Limb (tissue), 2 donors: ENCODE measurements around the gene PRKAG2.
"Not testable (repeated sequence)": the region's sequence is repeated elsewhere in the genome, so short reads cannot be mapped to it uniquely, and the experiment has no call there.

Experiments
- DNase-seq, 2 donors: peaks; one replicate each; pipeline ENCODE4 v3.0.0-alpha.2; 2016; ENCODE audit errors: extremely low spot score in 2 of 2

The PRKAG2 gene

DNA sequence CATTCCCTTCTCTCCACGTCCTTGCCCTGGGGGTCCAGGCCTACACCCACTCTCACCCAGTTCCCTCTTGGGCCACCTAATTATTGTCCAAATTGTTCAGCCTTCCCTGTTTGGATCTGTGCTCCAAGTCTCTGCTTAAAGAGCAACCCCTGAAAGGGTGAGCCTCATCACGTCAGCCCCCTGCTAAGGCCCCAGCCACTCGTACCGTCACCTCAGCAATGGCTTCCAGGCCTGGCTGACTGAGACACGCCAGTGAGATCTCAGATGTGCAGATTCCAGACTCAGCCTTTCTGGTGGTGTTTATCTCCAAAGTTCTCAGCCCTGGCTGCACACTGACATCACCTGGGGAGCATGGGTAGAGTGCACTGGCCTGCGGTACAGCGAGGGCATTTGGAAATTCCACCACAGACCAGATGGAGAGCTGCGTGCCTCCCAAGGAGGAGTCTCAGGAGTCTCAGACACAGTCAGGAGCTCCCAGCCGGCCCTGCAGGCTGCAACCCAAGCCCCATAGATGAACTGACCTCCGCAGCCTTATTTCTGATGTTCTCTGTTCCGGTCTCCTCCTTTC is 87.5 kb downstream of the PRKAG2 start:
- DNase-seq, result no peak

DNA sequence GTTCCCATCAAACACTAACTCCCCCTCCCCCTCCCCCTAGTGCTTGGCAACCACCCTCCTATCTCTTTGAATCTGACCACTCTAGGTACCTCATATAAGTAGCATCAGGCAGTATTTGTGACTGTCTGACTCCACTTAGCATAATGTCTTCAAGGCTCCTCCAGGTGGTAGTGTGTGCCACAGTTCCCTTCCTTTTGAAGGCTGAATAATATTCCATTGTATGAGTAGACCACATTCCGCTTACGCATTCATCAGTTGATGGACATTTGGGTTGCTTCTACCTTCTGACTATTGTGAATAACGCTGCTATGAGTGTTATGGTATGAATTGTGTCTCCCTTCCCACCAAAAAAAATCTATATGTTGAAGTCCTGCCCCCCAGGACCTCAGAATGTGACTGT is 89.6 kb downstream of the PRKAG2 start:
- DNase-seq, result no peak

DNA sequence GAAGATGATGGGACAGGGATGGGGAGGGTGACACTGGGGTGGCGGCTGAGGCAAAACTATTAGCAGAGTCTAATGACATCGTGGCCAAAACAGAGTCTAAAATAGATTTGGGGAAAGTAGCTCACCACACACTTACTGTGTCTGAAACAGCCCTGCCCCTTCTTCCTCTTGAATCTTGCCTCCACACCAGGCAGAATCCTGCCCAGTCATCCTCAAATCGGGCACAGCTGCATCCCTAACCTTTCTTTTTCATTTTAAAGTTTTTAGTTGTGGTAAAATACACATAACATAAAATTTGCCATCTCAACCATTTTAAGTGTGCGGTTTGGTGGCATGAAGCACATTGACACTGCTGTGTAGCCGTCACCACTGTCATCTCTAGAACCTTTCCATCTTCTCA is 90.0 kb downstream of the PRKAG2 start:
- DNase-seq, result no peak

DNA sequence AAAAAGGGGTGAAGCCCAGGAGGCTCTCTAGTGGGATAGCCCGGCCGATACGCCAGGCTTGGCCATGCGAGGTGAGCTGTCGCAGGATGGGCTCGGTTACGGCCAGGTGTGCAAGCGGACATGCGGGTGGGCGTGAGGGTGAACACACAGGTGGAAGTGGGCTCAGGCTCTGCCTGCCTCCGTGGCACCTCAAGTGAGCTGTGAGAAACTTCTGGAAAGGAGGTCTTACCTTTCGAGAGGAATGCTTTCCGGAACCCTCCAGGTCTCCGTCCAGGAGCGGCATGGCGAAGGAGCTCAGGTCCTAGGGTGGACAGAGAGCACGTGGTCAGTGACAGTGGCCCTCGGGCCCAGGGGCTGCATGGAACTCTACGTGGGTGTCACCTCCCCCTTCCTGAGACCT is 90.7 kb downstream of the PRKAG2 start:
- DNase-seq, result no peak

DNA sequence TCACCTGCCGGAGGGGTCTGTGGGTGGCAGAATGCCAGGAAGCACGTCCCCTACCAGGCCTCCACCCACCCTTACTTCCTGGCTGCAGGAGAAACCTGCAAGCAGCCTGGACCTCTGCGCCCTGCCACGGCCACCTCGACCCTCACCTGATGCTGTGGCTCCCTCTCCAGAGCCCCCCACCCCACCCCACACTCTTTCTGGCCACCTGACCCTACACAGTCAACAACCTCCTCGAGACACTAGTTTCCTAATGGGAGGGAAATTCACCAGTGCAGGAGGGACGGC is 91.3 kb downstream of the PRKAG2 start:
- no peak for DNase-seq

DNA sequence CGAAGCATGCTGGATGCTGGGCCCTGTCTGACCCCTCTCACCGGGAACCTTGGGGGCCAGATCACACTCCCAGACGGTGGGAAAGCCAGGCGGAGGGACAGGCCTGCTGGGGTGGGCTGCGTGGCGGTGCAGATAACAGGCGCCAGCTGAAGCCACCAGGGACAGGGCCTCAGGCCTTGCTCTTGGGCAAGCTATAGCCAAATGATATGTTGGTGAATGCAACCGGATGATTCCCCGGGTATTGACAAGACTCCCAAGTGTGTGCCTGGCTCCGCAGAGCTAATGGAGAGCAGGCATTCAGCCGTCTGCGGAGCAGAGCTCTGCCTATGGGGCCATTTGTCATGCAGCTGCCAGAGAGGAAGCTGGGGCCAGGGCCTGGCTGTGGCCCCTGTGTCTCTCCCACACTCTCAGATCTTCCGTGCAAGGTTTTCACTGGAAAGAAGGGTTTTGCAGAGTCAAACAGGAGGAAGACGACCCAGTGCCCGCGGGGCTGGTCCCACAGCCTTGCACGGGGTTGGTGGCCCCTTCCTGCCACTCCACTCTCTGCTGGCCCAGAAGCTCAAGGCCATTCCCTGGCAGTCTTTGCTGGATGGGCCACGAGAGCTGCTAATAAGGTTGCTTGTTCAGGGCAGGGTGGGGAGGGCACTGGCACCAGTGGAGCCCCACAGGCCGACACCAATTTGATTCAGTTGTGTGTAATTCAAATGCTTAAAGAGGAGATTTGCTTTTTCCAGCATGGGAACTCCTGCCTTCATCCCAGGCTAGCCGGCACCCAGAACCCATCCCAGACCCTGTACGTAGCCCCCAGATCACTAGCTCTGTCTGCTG is 91.8 kb downstream of the PRKAG2 start:
- DNase-seq, result no peak

DNA sequence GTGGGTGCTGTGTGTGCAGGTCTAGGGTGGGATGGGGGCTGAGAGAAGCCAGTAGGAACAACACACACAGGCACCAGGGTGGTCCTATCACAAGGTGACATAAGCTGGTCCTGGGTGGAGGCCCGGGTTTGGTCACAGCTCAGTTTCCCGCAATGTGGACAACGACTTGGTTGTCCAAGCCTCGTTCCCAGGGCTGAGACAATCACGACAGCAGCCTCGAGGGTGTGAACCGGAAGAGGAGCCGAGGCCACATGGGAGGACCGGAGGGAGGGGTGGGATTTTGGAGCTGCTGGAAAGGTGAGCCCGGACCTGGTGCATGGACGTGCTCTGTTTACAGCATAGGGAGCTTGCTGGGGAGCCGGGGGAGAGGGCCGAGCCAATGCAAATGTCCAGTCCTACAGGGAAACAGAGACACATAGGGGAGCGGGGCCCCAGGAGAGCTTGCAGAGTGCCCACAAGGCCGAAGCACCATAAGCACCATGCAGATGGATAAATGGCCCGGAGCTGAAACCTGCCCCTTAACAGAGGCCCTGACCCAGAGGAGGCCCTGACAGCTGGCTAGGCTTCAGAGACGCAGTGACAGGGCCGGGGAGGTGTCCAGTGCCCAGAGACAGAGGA is 92.8 kb downstream of the PRKAG2 start:
- no peak for DNase-seq

DNA sequence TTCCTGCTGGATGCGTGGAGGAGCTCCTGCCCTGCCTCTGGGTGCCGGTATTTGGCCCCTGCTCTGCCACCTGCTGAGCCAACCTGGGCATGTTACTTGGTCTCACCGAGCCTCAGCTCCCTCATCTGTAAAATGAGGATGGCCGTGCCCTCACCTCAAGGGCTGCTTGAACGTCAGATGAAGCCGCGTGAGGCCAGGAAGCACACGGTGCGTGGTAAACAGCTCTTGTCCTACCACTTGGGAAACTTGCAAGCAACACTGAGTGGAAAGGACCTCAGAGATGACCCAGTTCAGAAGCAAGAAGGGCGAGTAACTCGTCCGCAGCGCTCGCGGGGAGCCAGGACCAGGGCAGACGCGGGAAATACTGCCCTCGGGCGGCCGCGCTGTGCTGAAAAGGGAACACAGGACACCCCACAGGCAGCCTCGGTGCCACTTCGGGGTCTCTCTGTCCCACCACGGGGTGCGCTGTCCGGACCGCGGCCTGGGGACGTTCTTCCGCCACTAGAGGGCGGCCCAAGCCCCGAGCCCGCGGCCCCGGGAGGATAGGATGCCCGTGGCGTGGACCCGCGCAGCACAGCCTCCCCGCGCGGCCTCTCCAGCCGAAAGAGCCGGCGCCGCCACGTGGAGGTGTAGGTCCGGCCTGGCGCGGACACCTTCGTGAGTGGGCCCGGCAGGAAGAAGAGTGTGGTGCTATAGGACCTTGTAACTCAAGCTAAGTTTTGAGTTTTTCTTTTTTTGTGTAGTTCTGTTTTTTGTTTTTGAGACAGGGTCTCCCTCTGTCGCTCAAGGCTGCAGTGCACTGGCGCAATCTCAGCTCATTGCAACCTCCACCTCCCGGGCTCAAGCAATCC is 94.1 kb downstream of the PRKAG2 start:
- DNase-seq, result peak; percentile 46 to 81

DNA sequence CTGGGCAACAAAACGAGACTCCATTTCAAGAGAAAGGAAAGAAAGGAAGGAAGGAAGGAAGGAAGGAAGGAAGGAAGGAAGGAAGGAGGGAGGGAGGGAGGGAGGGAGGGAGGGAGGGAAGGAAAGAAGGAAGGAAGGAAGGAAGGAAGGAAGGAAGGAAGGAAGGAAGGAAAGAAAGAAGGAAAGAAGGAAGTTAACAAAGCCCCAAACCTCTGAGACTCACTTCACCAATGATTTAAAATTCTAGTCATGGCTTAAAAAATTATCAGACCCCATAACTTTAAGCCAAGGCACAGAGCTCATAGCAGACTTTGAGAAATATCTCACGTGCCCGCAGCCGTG is 94.7 kb downstream of the PRKAG2 start:
- DNase-seq, result not testable (repeated sequence)

DNA sequence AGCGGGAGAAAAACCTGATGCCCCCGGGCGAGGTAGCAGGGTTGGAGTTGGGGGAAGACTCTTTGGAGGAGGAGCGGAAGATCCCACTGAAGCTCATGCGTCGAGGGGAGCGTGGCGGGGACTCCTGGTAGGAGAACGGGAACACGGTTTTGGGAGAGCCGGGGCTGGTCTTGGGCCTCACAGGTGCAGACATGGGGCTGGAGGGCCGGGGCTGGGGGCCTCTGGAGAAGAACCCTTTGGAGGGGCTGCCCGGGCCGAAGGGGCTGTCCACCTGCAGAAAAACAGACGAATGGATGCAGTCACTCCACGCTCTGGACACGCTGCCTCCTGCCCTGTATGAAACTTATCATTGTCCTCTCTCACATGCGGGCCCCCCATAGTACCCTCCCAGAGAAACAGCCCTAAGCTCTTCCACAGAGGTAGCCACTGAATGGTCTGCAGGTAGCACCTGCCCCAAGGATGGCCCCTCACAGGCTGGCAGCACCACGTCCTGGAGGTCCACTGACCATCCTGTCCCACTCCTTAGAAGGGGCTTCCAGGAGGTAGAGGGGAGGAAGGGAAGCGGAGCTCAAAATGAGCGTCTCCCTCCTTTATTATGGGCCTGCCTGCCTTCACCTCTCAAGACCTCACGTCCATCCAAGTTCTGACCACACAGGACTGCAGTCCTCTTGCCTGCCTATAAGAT is 95.6 kb downstream of the PRKAG2 start:
- DNase-seq, result no peak

DNA sequence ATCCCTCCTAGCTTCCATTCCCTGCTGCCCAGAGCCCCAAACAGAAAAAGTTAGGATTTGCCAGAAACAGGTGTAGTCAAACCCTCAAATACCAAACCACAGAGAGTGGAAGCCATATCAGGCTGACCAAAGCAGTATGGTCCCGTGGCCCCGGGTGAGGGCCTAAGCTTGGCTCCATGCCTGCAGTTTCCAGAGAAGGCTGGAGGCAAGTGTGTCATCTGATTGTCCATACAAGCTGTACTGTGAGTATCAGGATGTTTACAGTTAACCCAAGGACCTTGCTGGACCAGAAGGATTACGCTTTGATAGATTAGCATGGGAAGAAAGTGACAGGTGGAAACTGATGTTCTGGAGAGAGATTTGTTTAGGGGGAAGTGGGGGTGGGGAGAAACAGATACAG is 96.3 kb downstream of the PRKAG2 start:
- no peak for DNase-seq

DNA sequence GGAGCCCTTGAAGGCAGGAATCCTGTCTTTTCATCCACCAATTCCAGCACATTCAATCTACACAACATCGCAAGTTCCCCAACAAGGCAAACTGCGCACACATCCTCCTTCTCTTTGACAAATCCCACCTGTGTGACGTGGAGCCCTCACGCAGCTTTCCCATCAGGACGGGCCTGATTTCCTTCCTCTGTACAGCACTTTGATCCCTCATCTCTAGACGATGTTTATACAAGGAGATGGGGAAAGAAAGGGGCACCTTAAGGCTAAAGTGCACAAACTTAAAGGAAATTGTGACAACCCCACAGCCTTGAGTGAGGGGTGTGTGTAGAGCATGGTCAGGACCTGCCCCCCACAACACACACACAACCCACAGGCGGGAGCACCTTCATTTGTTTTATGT is 97.2 kb downstream of the PRKAG2 start:
- no peak for DNase-seq

DNA sequence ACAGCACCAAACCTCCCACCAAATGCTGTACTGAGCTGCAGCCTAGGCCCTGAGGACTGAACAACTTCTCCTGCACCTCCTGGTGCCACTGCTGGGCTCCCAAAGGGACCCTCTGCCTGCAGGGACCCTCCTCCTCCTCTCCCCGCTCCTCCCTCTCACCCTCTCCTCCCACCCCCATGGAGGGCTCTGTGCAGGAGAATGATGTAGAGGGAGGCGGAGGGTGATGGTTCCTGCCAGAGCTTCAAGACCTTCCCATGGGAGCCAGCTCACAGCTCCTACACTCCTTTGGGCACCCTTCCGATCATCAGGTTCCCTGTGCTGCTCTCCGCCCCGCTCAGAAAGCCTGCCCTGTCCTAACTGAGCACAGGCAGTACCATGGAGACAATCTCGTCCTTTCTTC is 97.7 kb downstream of the PRKAG2 start:
- DNase-seq, result no peak

DNA sequence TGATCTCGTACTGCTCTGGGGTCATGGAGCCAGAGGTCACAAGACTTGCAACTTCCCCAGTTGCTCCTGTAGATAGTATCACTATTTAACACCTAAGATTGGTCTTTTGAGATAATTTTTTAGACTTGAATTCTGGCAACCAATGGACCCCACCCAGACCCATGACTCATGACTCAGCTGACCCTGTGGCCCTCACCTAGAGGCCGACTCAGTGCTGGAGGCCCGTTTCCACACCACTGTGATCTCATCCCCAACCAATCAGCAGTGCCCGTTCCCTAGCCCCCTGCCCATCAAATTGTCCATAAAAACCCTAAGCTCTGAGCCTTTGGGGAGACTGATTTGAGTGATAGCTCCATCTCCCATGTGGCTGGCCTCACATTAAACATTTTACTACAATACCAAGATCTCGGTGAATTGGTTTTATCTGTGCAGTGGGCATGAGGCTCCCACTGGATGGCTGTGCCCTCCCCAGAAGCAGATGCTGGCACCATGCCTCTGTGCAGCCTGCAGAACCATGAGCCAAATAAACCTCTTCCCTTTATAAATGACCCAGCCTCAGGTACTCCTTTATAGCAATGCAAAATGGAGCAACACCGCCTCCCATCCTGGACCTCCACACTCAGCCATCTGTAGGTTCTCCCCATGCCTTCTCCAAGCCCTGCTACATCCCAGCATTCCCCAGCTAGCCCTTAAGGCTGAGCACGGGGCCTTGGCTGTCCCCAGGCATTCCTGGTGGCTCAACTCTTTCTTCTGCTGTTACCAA is 98.8 kb downstream of the PRKAG2 start:
- DNase-seq, result no peak

DNA sequence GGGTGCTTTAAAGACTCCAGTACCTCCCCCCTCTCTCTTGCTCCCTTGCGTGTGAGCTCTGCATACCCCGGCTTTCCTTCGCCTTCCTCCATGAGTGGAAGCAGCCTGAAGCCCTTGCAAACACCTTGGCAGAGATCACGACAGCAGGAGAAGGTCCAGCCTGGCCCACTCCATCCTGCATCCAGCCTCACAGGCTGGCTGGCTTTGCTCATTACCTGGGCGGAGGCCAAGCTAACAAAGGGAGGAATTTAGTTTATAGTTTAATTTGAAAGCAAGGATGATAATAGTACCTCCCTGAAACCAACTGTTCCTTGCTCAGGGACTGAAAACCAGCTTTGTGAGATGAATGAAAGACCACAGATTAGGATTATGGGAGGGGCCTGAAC is 99.4 kb downstream of the PRKAG2 start:
- no peak for DNase-seq

DNA sequence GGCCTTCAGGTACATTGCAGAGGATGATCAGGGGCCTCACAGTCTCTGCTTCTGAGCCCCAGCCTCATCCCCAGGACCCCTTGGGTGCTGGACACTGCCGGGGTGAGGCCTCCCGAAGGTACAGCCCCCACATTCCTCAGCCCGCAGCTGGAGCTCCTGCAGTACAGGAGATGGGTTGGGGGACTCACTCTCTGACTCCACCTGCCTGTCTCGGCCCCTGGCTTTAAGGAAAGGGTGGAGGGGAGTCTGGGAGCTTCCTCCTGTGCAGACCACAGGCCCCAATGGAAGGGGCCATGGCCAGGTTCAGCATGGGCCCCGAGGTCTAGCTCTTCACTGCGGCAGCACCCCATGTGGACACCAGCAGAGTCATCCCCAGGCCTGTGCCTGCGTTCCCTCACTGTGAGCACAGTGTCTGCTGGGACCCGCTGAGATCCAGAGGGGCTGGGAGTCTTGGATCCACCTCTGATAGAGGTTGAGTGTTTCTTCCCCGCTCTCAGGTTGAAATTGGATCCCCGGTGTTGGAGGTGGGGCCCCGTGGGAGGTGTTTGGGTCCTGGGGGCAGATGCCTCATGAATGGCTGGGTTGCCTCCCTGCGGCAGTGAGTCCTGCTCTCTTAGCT is 99.9 kb downstream of the PRKAG2 start:
- no peak for DNase-seq

DNA sequence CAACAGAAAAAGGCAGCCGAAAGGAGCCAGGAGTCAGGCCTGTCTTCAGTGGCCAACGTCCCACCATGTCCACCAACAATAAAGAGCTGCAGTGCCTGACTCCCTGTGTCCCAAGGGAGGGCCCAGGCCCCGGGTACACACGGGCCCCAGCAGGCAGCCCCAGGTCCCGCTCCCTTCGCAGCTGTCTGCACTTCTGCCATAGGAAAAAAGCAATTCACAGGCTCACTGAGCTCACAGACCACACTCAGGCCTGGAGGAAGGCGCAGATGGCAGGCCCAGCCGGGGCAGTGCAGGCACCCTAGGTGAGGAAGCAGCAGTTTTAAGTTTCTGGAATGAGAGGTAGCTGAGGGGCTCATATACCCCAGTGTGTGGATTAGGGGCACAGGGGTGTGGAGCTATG is 100.5 kb downstream of the PRKAG2 start:
- DNase-seq, result no peak

DNA sequence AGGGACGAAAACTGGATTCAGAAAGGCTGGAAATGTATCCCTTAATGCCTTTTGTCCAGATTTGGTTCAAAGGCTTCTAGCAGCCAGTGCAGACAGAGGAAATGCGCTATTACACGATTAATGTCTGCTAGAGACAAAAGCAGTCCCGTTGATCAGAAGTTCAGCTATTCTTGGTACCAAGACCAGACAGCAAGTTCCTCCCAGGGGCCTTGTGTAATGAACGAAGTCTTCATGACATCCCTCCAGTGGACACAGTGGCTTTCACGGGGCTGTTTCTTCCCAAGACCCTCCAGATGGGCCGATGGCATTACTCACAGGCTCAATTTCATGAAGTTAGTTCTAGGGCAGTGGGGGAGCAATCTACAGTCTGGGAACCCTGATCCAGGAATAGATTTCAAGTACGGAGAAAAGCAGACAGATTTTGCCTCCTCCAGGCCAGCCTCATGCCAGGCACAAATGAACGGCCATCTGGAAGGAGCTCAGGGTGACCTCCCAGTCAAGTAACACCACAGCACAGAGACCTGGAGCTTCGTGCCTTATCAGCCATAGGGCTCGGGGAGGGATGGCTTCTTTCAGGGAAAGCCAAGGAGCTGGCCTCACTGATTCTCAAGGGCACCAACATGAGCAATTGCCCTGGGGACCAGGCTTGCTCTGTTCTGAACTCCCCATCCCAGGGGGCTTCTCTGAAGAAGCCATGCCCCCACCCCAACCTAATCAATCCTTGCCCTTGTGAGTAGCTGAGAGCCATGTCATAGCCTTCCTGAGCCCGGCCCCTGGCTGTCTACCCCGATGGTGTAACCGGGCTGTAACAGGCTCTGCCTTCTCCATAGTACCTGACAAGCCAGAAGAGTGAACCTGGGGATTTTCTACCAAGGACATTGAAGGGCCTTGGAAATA is 101.1 kb downstream of the PRKAG2 start:
- no peak for DNase-seq

DNA sequence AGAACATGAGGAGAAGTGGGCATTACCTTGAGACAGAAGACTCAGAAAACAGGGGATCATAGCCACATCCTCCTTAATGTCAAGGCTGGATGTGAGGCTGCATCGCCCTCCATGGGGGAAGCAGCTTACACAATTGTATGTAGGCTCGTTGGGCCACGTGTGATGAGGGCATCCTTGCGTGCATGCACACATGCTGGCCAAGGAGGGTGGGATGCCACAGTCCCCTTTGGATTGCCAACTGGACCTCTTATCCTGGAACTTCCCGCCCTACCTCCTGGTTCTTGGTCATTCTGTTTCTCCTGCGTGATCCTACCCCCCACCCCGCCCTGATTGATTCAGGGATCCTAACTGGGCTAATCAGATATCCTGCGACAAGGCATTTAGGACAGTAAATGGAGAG is 102.0 kb downstream of the PRKAG2 start:
- no peak for DNase-seq

DNA sequence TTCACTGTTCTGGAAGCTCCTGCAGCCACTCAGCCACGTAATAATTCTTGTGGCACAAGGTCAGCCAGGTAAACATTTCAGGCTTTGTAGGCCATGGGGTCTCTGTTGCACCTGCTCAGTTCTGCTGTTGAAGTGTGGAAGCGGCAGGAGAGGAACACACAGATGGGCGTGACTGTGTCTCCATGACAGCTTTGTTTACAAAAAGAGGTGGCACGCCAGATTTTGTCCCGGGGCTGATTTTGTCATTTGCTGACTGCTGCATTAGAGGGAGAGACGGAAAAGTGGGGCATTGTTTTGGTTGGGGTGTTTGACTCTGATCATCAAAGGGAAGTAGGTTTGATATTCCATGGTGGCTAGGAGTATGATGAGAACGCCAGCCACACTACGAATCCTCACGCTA is 103.1 kb downstream of the PRKAG2 start:
- no peak for DNase-seq
